Calu3 (cell line): Measurements from ENCODE around the gene HSPA1A. TPM values are rescaled to one million over a fixed set of nuclear protein-coding genes. Genes with fewer than 3 reads are reported as not detected.

Experiments
- BruUV-seq: library from RNA; stranded (reverse); fragments of 400-500 nt; replicated peaks from 2 replicates; lab custom pipeline; 2021; lab: Mats Ljungman, UMichigan
- CTCF ChIA-PET: fragments of 300-600 bp; sonication (Branson Sonifier 250); formaldehyde crosslinking; loops from one replicate; lab custom pipeline; 2022; ENCODE audit warnings: antibody characterized with exemption; lab: Charles Lee
- DNase-seq: peaks from one replicate; pipeline ENCODE4 v3.0.0; 2022
- H3K27ac Mint-ChIP-seq: one replicate; pipeline ENCODE4 v1.8.0; 2022; ENCODE audit warnings: mixed read lengths; ENCODE audit not compliant: unreplicated experiment
- H3K27me3 Mint-ChIP-seq: one replicate; pipeline ENCODE4 v1.8.0; 2022; ENCODE audit warnings: mixed read lengths; ENCODE audit not compliant: unreplicated experiment
- H3K36me3 Mint-ChIP-seq: one replicate; pipeline ENCODE4 v1.8.0; 2022; ENCODE audit warnings: mild to moderate bottlenecking, moderate library complexity, mixed read lengths; ENCODE audit not compliant: insufficient read depth, unreplicated experiment
- H3K4me1 Mint-ChIP-seq: one replicate; pipeline ENCODE4 v1.8.0; 2022; ENCODE audit warnings: mild to moderate bottlenecking, low read depth, mixed read lengths; ENCODE audit not compliant: unreplicated experiment
- H3K4me3 Mint-ChIP-seq: one replicate; pipeline ENCODE4 v1.8.0; 2022; ENCODE audit warnings: mild to moderate bottlenecking, low read depth, moderate library complexity, mixed read lengths; ENCODE audit not compliant: unreplicated experiment
- H3K9me3 Mint-ChIP-seq: one replicate; pipeline ENCODE4 v1.8.0; 2022; ENCODE audit warnings: low read depth, mixed read lengths; ENCODE audit not compliant: unreplicated experiment
- intact Hi-C: fragments of 100-400 bp; cut with micrococcal nuclease; formaldehyde crosslinking; loops from one replicate; pipeline ENCODE4 v1.10.0; 2022; ENCODE audit not compliant: unreplicated experiment
- total RNA-seq: library from RNA; stranded (reverse); gene quantifications from 2 replicates; pipeline ENCODE4 v1.2.3, GENCODE V29; 2022
- TF ChIP-seq, protein P1 (sequence below): fragments of 200-600 bp; IDR thresholded peaks from one replicate; pipeline ENCODE4 v1.8.0; 2022; ENCODE audit warnings: antibody characterized with exemption; ENCODE audit not compliant: unreplicated experiment

HSPA1A gene
- total RNA-seq, 1 experiment from 2014 or later: 1,263 TPM

DNA sequence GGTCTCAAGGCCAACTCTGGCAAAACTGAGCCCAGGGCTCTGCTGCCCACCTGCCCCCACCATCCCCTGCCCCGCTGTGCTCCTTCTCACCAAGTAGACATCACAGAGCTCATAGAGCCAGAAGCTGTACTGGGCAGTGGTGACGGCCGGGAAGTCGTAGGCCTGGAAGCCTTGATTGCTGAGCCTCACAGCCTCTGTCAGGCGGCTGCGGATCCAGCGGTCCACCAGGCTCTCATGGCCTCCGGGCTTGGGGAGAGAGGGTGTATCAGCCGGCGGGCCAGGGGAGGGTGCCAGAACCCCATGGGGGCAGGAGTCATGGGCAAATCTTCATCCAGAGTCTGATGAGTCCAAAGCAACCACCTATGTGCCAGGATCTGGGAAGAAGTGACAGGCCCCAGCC is 35.4 kb upstream of the HSPA1A start:
- H3K4me3 Mint-ChIP-seq: no peak overlapping the region
- H3K9me3 Mint-ChIP-seq: no peaks in the 10 kb centered on the region
- intact Hi-C loops: loop anchor here (5.0 to 10.0 kb wide), 3 partner anchors 42 to 165 kb away; partner anchors contain the start of genes CFB and NEU1
- no peak overlapping the region for H3K27ac Mint-ChIP-seq
- H3K36me3 Mint-ChIP-seq: peaks cover 99% of the 10 kb centered on the region
- no peak for DNase-seq
- CTCF ChIA-PET: no interaction called here
- TF ChIP-seq, protein P1, sequence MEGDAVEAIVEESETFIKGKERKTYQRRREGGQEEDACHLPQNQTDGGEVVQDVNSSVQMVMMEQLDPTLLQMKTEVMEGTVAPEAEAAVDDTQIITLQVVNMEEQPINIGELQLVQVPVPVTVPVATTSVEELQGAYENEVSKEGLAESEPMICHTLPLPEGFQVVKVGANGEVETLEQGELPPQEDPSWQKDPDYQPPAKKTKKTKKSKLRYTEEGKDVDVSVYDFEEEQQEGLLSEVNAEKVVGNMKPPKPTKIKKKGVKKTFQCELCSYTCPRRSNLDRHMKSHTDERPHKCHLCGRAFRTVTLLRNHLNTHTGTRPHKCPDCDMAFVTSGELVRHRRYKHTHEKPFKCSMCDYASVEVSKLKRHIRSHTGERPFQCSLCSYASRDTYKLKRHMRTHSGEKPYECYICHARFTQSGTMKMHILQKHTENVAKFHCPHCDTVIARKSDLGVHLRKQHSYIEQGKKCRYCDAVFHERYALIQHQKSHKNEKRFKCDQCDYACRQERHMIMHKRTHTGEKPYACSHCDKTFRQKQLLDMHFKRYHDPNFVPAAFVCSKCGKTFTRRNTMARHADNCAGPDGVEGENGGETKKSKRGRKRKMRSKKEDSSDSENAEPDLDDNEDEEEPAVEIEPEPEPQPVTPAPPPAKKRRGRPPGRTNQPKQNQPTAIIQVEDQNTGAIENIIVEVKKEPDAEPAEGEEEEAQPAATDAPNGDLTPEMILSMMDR: no peak
- no peaks in the 10 kb centered on the region for H3K27me3 Mint-ChIP-seq
- no TSS peak for BruUV-seq
- peaks cover 30% of the 10 kb centered on the region for H3K4me1 Mint-ChIP-seq

DNA sequence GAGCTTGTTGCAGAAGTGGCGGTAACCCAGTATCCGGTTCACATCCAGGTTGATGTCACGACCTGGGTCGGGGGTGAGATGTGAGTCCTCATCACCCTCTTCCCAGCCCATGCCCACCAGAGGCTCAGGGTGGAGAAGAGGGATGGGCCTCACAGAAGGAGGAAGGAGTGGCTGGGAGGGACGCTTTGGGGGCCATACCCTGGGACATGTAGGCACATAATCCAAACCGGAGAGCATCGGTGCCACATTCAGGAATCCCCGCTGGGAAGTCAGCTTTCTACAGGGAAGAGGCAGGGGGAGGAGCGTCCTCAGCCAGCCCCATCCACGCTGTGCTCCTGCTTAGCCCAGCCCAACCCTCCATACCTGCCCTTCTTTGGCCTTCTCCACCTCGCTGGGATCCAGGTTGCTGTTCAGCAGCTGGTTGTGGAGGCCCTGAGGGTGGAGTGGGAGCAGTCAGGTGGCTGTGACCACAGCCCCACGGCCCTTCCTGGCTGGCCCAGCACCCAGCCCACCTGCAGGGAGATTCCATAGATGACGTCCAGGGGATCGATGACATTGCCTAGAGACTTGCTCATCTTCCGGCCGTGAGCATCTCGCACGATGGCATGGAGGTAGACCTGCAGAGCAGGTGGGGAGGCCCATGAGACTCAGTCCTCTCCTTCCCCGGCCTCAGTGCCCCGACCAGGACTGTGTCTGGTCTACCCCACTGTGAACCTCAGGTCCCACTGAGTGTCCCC is 34.7 kb upstream of the HSPA1A start:
- no peaks in the 10 kb centered on the region for H3K9me3 Mint-ChIP-seq
- H3K36me3 Mint-ChIP-seq: peaks cover 99% of the 10 kb centered on the region
- DNase-seq: no peak
- H3K4me3 Mint-ChIP-seq: no peak overlapping the region
- no TSS peak for BruUV-seq
- intact Hi-C loops: no loop called here
- peaks cover 23% of the 10 kb centered on the region for H3K4me1 Mint-ChIP-seq
- CTCF ChIA-PET: interaction anchor here (0.5 kb wide), 1 partner anchor 116 kb away, joined by 3 read pairs; the partner anchor contains the start of gene GPANK1
- H3K27me3 Mint-ChIP-seq: no peaks in the 10 kb centered on the region
- TF ChIP-seq, protein P1: no peak
- H3K27ac Mint-ChIP-seq: peak overlapping the region; percentile 15

DNA sequence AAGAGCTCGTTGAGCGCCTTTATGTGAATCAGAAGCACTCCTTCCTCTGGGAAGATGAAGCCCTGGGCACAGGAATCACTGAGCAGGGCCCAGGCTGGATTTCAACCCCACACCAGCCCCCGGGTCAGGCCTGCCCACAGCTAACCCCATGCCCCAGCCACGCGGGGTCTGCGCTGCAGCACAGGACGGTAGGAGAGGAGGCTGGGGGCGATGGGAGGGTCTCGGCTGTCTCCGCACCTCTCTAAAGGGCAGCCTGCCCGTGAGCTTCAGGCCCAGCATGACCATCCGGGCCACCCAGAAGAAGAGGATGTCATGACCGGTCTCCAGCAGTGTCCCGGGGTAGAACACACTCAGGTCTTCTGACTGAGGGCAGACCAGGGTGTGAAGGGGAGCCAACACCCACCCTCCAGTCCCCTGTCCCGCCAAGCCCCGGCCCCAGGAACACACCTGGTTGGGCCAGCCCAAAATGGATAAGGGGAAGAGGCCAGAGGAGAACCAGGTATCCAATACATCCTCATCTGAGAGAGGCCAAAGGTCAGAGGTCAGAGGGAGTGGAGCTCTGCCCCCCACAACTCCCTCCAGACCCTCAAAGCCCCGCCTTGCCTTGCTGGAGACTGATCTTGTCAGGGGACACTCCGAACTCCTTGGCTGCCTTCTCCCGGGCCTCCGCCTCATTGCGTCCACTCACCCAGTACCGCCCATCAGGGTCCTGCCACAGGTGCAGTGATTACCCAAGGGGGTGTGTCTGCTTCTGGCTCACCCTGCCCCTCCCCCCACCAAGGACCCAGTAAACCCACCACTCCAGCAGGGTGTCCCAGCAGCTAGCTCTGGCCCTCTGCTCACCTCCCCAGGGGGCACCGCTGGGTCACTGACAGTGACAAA is 33.9 kb upstream of the HSPA1A start:
- Mint-ChIP-seq H3K4me3 (no peak overlapping the region), H3K27ac (peak overlapping the region; percentile 15), H3K9me3 (no peaks in the 10 kb centered on the region), H3K36me3 (peaks cover 99% of the 10 kb centered on the region), H3K4me1 (peaks cover 15% of the 10 kb centered on the region), H3K27me3 (no peaks in the 10 kb centered on the region)
- no TSS peak for BruUV-seq
- intact Hi-C loops: no loop called here
- TF ChIP-seq, protein P1: no peak
- CTCF ChIA-PET: no interaction called here
- no peak for DNase-seq

DNA sequence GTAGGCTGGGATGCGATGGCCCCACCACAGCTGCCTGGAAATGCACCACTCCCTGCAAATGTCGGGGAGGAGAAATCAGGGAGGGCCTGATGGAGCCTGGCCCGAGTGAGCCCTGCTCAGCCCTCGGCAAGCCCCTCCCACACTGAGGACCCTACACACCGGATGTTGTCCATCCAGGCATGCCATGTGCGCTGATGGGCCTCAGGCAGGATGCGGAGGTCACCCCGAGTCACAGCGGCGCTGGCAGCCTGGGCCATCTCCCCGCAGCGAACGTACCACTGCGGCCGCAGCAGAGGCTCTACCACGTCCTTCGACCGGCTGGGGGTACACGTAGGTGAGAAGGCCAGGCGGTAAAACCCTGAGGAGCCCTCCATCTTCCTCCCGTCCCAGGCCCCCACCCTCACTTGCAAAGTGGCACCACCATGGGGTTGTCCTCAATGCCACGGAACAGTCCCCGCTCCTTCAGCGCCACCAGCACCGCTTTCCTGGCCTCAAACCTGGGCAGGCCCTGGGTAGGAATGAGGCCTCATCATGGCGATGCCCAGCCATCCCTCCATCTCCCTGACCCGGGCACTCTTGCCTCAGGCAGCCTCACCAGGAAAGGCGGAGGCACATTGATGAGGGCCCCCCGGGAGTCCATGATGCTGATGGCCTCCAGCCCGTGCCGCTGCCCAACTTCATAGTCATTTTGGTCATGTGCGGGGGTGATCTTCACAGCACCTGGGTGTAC is 33.1 kb upstream of the HSPA1A start:
- intact Hi-C loops: no loop called here
- Mint-ChIP-seq H3K36me3 (peaks cover 99% of the 10 kb centered on the region), H3K4me1 (peaks cover 8% of the 10 kb centered on the region)

More for the DNA sequence above, 33.1 kb upstream of the HSPA1A start:
- TSS peak; percentile 4 for BruUV-seq
- Mint-ChIP-seq H3K4me3 (no peak overlapping the region), H3K9me3 (no peaks in the 10 kb centered on the region), H3K27ac (peak overlapping the region; percentile 47), H3K27me3 (no peaks in the 10 kb centered on the region)
- TF ChIP-seq, protein P1: no peak
- CTCF ChIA-PET: no interaction called here
- DNase-seq: no peak
